Measurements from ENCODE around the gene GIPC3.
"Not testable (repeated sequence)": the region's sequence is repeated elsewhere in the genome, so short reads cannot be mapped to it uniquely, and the experiment has no call there.

GIPC3 gene

DNA sequence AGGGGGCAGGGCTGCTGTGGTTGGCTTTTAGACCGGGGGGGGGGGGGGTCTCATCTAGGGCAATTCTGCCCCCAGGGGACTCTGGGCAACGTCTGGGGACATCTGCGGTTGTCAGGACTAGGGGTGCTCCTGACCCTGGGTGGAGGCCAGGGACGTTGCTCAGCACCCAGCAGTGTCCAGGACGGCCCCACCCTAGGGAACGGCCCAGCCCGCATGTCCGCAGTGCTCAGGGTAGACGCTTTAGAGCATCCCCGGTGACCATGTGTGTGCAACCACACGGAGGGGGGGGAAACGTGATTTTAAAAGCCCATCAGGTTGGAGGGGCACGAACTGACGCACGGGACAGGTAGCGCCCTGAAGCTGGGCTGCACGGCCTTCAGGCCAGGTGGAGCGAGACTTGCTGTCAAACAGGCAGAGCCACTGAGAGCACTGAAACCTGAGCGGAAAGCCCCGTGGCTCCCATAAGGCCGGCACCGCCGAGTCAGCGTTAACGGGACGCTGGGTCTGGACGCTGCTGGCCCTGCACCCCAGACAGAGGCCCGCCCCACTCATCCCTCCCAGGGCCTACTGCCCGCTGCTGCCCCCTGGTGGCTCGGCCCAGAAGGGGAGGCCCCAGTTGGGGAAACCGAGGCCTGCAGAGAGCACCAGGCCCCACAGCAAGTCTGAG, 33.0 kb downstream of the GIPC3 start:
- DNase-seq (ENCODE audit: low read depth, low spot score) = peak; percentile 21

DNA sequence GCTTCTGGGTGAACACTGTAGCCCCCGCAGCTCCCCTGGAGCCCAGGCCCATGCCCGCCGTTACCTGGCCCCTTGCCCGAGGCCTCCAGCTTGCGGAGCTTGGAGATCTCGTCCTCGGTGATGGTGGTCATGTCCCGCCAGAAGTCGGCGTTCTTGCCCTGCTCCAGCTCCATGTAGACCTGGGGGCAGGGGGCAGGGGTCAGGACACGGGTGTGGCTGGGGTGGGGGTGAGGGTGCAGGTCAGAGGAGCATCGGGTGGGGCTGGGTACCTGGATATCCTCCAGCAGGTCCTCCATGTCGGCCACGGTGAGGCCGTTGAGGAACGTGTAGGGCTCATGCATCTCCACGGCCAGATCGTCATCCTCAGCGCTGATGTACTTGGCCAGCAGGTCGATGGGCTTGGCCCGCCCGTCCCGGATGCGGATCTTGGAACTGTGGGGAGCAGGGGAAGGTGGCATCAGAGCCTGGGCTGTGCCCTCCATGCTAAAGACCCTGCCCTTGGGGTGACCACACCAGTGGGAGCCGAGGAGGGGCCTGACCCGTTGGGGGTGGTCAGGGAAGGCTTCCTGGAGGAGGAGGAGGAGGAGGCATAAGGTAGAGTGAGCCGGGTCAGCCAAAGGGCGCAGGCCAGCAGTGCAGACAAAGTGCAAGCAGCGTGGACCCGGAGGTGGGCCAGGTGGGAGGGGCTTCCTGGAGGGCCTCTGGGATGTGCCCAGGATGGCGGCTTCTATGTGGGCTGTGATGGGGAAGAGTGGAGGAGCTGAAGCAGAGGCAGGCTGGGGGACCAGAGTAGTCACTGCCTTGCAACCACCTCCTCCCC, 33.7 kb downstream of the GIPC3 start:
- DNase-seq (ENCODE audit: low read depth, low spot score) = no peak

DNA sequence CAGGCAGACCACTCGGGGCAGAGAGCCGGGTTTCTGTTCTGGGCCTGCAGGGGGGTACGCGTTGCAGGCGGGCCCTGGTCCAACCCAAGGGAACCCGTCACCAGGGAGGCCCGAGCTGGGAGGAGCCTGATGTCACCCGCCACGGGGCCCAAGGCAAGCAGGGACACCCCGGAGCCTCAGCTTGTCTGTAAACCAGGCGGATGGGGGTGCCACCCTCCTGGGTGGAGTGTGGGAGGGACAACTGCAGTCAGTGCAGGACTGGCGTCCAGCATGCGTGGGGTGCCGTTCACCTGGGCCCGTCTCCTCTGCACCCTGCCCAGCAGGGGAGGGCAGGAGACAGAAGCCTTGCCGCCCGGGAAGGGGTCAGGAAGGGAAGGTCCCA, 34.3 kb downstream of the GIPC3 start:
- no peak for DNase-seq (ENCODE audit: low read depth, low spot score)

DNA sequence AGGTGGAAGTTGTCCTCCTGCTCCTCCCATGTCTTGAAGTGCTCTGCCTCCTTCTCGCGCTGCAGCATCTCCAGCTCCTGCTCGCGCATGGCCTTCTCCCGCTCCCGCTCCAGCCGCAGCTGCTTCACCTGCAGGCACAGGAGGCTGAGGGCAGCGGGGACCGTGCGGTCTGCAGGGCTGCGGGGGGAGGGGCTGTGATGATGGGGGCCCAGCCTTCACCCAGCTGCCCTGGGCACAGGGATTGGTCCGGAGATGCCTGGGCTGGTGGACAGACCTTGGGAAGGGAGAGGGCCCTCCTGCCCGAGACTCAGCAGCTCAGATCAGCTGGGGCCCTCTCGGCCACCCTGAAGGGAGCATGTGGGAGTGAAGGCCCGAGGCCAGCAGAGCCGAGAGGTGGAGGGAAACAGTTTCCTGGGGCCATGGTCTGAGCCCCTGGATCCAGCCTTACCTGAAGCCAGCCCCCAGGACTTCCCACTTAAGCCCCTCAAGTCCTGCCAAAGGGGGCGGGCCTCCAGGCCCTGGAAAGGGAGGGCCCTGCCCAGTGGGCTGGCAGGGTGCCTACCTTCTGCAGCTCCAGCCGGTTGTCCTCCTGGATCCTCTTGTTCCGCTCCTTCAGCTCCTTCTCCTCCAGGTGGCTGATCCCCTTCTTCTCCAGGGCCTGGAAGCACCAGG, 35.0 kb downstream of the GIPC3 start:
- no peak for DNase-seq (ENCODE audit: low read depth, low spot score)

DNA sequence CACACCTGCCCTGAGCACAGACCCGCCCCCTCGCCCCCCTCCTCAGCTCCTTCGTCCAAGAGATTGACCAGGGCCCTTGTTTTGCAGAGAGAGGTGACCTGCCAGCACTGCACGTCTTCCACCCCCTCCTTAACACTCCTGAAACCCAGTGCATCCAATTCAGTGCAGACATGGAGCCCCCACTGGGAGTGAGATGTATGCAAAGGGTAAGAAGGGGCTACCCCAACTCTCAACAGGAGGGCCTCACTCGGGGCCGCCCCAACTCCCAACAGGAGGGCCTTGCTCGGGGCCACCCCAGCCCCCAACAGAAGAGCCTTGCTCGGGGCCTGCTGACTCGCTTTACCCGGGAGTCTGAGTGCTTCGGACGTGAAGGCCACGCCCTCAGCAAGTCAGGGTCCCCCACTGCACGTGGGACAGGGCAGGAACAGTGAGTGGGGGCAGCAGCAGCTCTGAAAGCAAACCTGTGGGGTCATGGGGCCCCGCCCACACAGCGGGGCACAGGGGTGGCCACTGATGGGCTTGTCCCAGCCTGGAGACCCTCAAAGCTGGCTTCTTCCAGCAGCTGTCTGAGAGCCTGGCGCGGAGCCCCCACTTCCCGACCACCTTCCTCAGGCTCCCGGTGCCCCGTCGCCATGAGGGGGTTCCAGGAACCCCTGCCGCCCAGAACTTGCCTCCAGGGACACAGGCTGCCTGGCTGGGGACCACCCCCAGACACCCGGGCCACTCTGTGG, 35.7 kb downstream of the GIPC3 start:
- DNase-seq (ENCODE audit: low read depth, low spot score) = no peak

DNA sequence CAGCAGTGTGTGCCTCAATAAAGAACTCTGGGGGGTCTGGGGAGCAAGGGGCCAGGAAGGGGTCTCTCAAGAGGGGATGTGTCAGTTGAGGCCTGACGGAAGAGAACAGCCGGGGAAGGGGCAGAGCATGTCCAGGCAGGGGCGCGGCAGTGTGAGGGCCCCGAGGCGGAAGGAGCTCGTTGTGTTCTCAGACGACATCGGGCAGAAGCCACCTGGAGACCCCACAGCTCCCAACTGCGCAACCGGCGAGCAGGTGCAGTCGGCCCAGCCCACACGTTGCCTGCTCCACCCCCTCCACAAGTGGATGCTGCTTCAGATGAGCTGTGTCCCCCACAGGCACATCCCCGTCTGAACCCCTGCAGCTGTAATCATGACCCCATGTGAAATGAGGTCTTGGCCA, 36.4 kb downstream of the GIPC3 start:
- no peak for DNase-seq (ENCODE audit: low read depth, low spot score)

DNA sequence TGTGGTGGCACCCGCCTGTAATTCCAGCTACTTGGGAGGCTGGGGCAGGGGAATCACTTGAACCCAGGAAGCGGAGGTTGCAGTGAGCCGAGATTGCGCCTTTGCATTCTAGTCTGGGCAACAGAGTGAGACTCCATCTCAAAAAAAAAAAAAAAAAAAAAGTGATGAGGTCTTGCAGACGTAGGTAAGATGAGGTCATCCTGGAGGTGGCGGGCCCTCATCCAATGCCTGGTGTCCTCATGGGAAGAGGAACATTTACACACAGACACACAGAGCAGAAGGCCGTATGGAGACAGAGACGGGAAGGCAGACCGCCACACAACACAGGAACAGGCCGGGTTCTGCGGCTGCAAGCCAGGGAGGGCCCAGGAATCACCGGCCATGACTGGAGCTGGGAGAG, 36.9 kb downstream of the GIPC3 start:
- DNase-seq (ENCODE audit: low read depth, low spot score) = no peak

DNA sequence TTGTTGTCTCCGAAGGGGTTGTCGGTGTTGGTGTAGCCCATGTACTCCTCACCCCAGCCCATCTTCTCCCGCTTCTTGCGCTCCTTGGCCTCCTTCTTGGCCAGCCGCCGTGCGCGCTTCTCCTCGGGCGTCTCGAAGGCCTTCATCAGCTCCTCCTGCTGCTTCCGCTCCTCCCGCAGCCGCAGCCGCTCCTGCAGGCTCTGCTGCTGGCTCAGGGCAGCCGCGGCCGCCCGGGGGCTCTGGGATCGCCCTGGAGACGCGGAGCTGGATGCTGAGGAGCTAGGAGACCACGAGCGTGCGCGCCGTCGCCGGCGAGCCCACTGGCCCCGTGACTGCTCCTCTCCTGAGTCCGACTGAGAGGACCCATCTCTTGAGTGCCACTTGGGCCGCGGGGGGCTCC, 38.4 kb downstream of the GIPC3 start:
- DNase-seq (ENCODE audit: low read depth, low spot score) = no peak

DNA sequence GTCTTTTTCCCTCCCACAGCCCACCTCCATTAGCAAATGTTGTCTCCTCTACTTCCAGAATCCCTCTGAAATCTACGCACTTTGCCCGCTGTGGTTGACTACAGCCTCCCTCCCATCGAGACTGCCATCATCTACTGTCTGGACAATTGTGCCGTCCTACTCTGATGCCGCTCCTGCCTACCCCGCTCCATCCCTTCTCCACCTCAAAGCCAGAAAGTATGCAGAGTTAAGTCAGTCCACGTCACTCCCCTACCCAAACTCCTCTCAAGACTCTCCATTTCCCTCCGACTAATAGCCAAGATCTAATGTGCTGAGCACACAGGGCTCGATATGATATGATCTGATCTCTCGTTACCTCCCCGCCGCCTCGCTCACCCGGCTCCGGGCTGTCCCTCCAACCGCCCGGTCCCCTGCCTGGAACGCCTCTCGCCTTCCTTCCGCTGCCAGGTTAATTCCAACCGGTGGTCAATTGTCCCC, 40.8 kb downstream of the GIPC3 start:
- DNase-seq (ENCODE audit: low read depth, low spot score) = no peak

DNA sequence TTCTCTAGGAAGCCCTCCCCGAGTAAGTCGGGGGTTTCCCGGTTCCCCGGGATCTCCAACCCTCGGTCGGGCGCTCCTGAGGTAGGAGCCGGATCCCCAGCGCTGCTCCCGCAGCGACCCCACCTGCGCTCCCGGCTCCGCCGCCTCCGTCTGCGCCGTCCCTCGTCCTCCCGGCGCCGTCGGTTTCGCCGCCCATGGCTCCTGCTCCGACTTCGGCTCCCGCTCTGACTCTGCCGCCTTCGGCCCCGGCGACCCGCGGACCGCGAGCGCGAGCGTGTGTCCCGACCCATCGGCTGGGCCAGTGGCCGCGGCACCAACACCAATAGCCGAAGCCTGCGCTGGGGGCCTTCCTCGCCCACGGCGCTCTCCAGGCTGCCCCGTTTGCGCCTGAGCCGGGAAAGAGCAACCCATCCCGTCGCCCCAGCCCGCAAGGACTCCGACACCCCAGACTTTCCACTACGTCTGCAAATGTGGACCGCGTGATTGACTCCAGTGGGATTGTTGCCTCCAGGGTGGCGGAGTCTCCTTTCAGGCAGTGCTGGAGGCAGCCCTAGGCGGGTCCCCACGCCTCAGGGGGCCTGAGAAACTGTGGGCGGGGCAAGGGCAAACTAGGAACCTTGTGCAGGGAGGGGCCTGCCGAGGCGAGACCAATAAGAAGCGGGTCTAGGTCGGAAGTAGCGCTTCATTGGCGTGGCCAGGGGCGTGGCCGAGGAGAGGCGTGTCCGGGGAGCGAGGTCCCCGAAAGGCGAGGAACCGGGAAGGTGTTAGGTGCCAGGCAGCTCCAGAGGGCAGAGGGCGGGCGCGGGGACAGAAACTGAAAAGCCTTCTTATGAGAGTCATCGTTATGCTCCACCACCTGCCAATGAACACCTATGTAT, 41.4 kb downstream of the GIPC3 start, which contains the start of gene CACTIN:
CACTIN (minus strand) TSS at position 318 of the 878 bp plus-strand sequence; CDS start at position 290, 28 bp downstream.
- peak; percentile 99 for DNase-seq (ENCODE audit: low read depth, low spot score)

DNA sequence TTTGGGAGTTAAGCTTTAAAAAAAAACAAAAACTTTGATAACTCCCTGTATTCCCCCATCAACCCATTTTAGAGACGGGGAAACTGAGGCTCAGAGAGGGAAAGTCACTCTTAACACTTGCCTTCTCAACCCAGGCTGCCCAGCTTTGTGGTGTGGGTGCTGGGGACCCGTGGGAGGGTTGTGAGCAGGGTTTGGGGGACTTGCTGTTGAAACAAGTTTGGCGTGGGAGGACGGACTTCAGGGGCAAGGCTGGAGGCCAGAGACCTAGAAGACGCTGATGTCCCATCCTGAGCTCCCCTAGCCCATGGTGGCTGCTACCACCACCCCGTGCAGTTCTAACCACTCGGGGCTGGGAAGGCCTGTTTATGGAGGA, 42.1 kb downstream of the GIPC3 start:
- DNase-seq (ENCODE audit: low read depth, low spot score) = no peak

DNA sequence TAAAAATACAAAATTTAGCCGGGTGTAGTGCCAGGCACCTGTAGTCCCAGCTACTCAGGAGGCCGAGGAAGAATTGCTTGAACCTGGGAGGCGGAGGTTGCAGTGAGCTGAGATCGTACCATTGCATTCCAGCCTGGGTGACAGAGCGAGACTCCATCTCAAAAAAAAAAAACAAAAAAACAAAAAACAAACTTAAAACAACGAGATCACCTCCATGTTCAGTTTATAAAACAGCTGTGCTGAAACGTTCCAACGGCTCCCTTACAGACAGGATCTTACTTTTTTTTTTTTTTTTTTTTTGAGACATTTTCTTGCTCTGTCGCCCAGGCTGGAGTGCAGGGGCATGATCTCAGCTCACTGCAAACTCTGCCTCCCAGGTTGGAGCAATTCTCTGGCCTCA, 43.5 kb downstream of the GIPC3 start:
- not testable (repeated sequence) for DNase-seq (ENCODE audit: low read depth, low spot score)

DNA sequence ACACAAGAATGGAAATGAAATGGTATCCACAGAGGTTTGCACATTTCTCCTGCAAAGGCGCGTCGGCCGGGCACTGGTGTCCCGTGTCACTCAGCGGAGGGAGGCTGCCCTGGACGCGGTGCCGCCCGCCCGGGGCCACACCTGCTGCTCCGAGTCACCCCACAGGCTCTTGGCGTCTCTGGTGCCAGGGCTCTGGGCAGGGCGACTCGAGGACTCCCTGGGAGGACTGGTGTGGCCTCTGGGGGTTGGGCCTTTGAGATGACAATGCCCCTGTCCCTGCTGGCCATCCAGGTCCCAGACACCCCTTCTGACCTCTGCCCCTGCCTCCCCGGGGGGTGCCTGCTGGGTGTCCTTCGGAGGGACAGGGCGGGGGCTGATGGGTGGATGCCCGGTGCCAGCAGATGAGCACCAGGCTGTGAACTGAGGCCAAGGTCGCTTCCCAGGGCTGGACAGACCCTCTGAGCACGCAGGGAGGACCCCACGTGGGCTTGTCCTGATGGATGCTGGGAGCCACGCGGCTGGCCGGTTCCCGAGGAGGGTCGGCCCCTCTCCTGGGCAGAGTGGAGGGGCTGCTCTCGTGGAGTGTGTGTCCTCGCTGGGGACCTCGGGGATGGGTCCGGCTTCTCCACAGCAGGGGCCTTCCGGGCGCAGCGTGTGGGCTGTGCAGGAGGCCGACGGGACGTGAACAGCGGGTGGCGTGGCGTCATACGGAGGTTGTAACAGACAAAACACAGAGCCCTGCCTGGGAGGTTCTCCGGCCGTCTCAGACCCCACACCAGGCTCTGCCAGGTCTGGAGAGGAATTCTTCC, 46.0 kb downstream of the GIPC3 start:
- no peak for DNase-seq (ENCODE audit: low read depth, low spot score)

DNA sequence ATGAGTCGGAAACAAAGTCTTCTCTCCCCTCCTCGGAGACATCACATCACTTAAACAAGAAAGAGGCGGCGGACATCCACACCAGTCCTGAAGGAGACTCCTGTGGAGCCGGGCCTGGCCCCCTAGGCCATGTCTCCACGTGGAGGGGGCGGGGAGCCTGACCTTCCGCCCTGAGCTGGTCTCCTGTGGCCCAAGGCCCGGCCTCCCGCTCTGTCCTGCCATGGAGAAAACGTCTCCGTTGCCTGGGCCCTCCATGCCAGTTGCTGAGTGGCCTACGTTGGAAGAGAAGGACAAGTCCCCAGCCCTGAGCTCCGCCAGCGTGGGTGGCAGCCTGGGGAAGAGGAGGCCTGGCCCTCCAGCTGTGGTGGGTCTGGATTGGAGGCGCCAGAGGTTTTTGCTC, 46.8 kb downstream of the GIPC3 start:
- no peak for DNase-seq (ENCODE audit: low read depth, low spot score)

DNA sequence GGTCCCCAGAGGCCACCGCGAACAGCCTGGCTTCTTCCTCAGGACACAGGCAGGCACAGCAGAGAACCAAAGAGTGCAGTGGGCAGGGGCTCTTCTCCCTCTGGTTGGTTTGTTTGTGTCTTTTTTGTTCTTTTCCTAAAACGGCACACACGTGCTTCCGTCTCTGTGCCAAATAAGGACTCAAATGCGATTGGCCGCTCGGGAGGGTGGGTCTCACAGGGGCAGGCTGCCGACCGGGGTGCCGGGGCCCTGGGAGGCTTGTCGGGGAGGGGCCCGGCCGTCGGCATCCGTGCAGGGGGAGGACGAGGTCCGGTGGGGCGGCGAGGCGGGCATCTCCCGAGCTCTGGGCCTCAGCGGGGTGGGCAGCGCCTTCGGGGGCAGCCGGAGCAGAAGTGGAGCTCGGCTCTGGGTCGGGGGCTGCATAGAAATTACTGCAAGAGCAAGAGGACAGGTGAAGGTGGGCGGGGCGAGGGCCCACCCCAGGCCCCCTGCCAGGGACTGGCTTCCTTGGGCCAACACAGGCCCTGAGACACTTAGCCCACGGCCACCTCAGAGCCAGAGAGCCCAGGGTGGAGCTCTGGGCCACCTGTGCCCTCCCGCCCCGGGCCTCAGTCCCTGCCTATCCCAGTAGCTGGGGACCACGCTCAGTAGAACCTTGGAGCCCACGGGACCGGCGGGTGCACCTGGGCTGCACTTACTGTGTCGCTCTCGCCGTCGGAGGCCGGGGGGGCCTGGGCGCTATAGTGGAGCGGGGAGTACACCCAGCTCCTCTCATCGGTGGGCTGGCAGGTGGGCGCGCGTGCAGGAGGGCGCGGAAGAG, 47.7 kb downstream of the GIPC3 start:
- DNase-seq (ENCODE audit: low read depth, low spot score) = no peak

DNA sequence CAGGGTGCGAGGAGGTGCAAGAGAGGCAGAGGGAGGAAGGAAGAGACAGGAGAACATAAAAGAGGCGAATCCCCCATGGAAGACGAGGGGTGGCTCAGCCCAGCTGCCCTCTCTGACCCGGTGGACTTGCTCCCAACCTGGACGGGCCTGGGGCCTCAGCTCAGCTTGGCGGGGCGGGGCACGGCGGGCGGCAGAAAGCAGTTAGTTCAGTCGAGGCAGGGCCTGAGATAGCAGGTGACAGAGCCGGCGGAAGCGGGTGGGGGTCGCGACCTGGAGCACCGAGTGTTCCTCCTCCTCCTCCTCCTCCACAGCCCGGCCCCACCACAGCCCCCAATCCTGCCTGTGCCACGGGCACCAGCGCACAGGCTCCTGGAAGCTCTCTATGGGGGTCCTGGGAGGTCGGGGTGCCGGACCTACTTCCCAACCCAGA, 48.3 kb downstream of the GIPC3 start:
- DNase-seq (ENCODE audit: low read depth, low spot score) = no peak

DNA sequence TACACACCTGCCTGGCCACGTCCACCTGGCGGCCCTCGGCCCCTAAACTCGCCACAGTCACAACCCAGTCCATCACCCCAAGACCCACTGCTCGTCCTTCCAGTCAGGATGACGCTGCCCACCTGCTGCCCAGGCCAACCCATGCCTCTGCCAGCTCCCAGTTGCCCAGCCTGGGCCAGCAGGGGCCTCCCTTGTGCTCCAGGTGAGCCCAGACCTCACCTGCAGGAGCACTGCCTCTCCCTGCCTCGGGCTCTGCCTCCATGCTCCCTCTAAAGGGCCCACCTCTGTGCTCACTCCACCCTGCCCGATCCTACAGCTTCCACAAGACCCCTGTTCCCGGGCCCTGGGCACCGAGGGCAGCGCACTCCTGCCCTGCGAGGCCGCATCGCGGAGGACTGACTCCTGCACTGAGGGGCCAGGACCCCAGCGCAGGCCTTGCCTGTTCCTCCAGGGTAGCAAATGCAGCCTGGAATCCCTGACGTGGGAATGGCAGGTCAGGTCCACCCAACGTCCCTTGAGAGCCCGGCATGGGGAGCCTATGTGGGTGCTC, 49.3 kb downstream of the GIPC3 start:
- DNase-seq (ENCODE audit: low read depth, low spot score) = no peak

DNA sequence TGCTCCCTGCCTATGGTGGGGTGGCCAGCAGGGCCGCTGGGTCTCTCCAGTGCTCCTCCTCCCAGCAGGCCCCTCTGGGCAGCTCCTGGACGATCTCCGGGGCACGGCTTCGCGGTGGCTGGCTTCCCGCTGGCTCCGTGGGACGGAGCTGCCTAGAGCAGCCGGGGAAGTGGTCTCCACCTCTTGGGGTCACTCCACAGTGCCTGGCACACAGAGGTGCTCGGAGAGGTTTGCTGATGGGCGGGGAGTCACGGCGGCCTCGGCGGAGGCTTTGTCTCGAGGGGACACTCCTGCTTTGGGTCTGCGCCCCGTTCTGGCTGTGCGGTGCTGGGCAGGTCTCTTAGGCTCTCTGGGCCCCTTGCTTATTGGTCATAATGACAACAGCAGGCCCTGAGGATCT, 51.2 kb downstream of the GIPC3 start:
- no peak for DNase-seq (ENCODE audit: low read depth, low spot score)

DNA sequence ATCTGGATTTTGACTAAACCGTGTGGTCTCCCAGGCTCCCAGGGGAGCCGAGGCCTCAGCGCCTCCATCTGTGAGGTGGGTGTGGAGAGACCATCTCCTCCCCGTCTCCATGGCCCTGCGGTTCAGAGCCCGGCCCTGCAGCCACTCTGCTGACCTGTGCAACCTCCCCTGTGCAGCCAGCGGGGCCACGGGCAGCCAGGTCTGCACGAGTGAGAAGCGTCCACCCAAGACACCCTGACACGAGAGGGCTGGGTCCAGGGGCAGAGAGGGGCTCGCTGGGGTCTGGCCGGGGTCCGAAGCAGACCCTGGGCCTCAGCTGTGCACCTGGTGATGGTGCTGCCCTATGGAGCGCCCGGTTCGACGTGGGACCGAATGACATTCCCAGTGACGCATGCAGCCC, 51.7 kb downstream of the GIPC3 start:
- DNase-seq (ENCODE audit: low read depth, low spot score) = no peak

Measured in activated CD4-positive, CD25-positive, alpha-beta regulatory T cell treated with anti-CD3 and anti-CD28 coated beads, Interleukin-2, amount 50 U/mL, for 16 hours (primary cell).